GM12865 (cell line): ENCODE measurements around the gene TECTB.

Experiments
- DNase-seq: peaks from one replicate; pipeline ENCODE4 v3.0.0; 2010; ENCODE audit warnings: low read depth
- H3K4me3 ChIP-seq: 2 replicates; pipeline ENCODE4 v1.5.1; 2011; ENCODE audit warnings: mild to moderate bottlenecking, low read depth, low read length, control low read depth
- CTCF ChIP-seq: IDR thresholded peaks from 2 replicates; pipeline ENCODE4 v1.5.1; 2011; ENCODE audit warnings: low read length, control low read depth, low read depth, inconsistent platforms; ENCODE audit not compliant: insufficient read depth; ENCODE audit errors: missing control alignments

The TECTB gene

GRCh38 chr10:112282086-112282485 lies 1.1 kb upstream of the TECTB start:
- TF ChIP-seq CTCF = no peak
- DNase-seq = no peak
- H3K4me3 ChIP-seq = no peak overlapping the region

GRCh38 chr10:112286837-112287818 lies 3.9 kb downstream of the TECTB start:
- H3K4me3 ChIP-seq = no peak overlapping the region
- no peak for TF ChIP-seq CTCF
- no peak for DNase-seq

GRCh38 chr10:112287844-112288243 lies 4.6 kb downstream of the TECTB start:
- DNase-seq = no peak
- TF ChIP-seq CTCF = no peak
- H3K4me3 ChIP-seq = no peak overlapping the region

GRCh38 chr10:112288486-112288885 lies 5.3 kb downstream of the TECTB start:
- no peak for TF ChIP-seq CTCF
- no peak overlapping the region for H3K4me3 ChIP-seq
- no peak for DNase-seq

- no peak for TF ChIP-seq CTCF
- H3K4me3 ChIP-seq = no peak overlapping the region
- DNase-seq = no peak
These were observed 6.3 kb downstream of the TECTB start for GRCh38 chr10:112289373-112290053.

GRCh38 chr10:112290054-112290373 lies 6.8 kb downstream of the TECTB start:
- no peak for TF ChIP-seq CTCF
- no peak for DNase-seq
- no peak overlapping the region for H3K4me3 ChIP-seq

GRCh38 chr10:112294169-112294568 lies 11.0 kb downstream of the TECTB start:
- H3K4me3 ChIP-seq = no peak overlapping the region
- no peak for TF ChIP-seq CTCF
- no peak for DNase-seq
